ENCODE results near the gene CDH22.

CDH22 gene

DNA sequence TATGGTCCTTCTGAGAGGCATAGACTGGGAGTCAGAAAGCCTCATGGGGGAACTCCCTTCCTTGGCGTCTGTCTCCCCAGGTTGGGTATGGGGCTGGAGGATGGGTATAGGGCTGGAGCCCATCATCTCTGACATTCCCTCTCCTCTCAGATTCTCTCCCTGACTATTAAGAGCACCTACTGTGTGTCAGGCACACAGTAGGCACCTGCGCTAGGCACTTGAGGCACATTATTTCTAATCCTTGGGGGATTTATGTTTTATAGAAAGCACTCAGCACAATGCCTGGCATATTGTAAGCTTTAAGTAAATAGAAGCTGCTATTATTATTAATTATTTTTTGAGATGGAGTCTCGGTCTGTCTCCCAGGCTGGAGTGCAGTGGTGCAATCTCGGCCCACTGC is 113.9 kb downstream of the CDH22 start:
- no peaks in the 10 kb centered on the region for H3K4me1 ChIP-seq (ENCODE audit: control insufficient read depth in 1 of 2, insufficient read depth in 1 of 2, low read depth in 1 of 2, low read length in 1 of 2)
- H3K36me3 ChIP-seq, result no peaks in the 10 kb centered on the region
- no peak overlapping the region for H3K4me3 ChIP-seq (ENCODE audit: low read depth in 1 of 2, low read length in 1 of 2)
- no peaks in the 10 kb centered on the region for H3K9me3 ChIP-seq
- peaks cover 70% of the 10 kb centered on the region for H3K27me3 ChIP-seq
- TF ChIP-seq, protein P1, sequence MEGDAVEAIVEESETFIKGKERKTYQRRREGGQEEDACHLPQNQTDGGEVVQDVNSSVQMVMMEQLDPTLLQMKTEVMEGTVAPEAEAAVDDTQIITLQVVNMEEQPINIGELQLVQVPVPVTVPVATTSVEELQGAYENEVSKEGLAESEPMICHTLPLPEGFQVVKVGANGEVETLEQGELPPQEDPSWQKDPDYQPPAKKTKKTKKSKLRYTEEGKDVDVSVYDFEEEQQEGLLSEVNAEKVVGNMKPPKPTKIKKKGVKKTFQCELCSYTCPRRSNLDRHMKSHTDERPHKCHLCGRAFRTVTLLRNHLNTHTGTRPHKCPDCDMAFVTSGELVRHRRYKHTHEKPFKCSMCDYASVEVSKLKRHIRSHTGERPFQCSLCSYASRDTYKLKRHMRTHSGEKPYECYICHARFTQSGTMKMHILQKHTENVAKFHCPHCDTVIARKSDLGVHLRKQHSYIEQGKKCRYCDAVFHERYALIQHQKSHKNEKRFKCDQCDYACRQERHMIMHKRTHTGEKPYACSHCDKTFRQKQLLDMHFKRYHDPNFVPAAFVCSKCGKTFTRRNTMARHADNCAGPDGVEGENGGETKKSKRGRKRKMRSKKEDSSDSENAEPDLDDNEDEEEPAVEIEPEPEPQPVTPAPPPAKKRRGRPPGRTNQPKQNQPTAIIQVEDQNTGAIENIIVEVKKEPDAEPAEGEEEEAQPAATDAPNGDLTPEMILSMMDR (IDR thresholded peaks at IDR 0.05), result no peak
- no peak overlapping the region for H3K27ac ChIP-seq

DNA sequence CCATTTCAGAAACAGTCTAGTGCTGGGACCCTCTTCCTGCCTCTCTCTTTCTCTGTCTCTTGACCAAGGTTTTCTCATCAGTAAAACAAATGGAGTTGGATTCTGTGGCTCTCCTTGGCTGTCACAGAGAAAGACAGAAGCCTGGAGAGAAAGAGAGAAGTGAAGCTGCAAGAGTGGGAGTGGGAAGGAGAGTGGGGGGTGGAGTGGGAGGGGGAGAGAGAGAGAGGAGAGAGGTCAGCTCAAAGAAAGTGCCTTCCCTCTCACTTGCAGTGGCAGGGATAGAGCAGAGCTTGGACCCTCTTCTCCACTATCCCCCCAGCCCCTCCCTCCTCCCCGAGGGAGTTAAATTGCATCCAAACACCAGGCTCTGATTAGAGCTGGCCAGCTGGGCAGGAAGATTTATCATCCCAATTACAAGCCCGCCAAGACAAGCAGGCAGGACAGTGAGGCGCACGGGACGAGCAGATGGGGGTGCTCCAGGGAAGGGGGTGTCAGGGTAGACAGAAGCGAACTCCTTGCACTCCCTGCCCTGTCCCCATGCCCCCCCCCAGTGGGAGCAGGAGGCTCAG is 115.8 kb downstream of the CDH22 start:
- Histone ChIP-seq H3K27me3 (peaks cover 60% of the 10 kb centered on the region), H3K4me3 (ENCODE audit: low read depth in 1 of 2, low read length in 1 of 2) (no peak overlapping the region), H3K27ac (no peak overlapping the region), H3K4me1 (ENCODE audit: control insufficient read depth in 1 of 2, insufficient read depth in 1 of 2, low read depth in 1 of 2, low read length in 1 of 2) (no peaks in the 10 kb centered on the region), H3K36me3 (no peaks in the 10 kb centered on the region), H3K9me3 (no peaks in the 10 kb centered on the region)
- TF ChIP-seq, protein P1 (IDR thresholded peaks at IDR 0.05), result no peak

DNA sequence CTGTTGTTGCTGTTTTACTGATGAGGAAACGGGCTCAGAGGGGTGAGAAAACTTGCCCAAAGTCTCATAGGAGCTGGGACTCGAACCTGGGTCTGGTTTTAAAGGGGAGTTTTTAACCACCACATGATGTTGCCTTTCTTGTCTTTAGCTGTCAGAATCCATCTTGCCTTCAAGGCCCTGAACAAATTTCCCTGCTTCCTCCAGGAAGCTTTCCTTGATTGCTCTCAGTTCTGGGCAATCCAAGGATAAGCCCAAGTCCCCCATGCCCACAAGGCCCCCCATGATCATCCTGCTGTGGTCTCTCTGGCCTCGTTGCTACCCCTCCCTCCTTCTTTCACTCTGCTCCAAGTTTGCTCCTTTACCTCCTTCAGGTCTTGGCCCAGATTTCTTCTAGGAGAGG is 116.7 kb downstream of the CDH22 start:
- no peaks in the 10 kb centered on the region for H3K9me3 ChIP-seq
- TF ChIP-seq, protein P1 (IDR thresholded peaks at IDR 0.05), result no peak
- no peaks in the 10 kb centered on the region for H3K36me3 ChIP-seq
- H3K27ac ChIP-seq, result no peak overlapping the region
- no peaks in the 10 kb centered on the region for H3K4me1 ChIP-seq (ENCODE audit: control insufficient read depth in 1 of 2, insufficient read depth in 1 of 2, low read depth in 1 of 2, low read length in 1 of 2)
- peaks cover 54% of the 10 kb centered on the region for H3K27me3 ChIP-seq
- H3K4me3 ChIP-seq (ENCODE audit: low read depth in 1 of 2, low read length in 1 of 2), result no peak overlapping the region

DNA sequence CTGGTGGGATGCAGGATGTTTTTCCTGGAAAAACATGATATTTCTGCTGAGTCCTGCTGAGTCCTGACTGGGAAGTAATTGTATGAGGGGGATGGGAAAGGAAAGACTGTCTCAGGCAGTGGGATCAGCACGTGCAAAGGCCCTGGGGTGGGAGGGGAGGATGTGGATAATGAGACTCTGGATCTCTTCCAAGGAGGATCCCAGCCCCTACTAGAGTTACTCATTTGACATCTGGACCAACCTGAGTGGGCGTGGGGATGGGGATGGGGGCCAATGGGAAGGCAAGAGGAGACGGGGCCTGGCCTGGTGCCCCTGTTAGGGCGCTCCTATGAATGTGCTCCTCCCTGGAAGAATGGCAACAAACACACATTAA is 117.1 kb downstream of the CDH22 start:
- Histone ChIP-seq H3K36me3 (no peaks in the 10 kb centered on the region), H3K4me1 (ENCODE audit: control insufficient read depth in 1 of 2, insufficient read depth in 1 of 2, low read depth in 1 of 2, low read length in 1 of 2) (no peaks in the 10 kb centered on the region), H3K9me3 (no peaks in the 10 kb centered on the region), H3K4me3 (ENCODE audit: low read depth in 1 of 2, low read length in 1 of 2) (no peak overlapping the region), H3K27me3 (peaks cover 49% of the 10 kb centered on the region), H3K27ac (no peak overlapping the region)
- TF ChIP-seq, protein P1 (IDR thresholded peaks at IDR 0.05), result no peak

DNA sequence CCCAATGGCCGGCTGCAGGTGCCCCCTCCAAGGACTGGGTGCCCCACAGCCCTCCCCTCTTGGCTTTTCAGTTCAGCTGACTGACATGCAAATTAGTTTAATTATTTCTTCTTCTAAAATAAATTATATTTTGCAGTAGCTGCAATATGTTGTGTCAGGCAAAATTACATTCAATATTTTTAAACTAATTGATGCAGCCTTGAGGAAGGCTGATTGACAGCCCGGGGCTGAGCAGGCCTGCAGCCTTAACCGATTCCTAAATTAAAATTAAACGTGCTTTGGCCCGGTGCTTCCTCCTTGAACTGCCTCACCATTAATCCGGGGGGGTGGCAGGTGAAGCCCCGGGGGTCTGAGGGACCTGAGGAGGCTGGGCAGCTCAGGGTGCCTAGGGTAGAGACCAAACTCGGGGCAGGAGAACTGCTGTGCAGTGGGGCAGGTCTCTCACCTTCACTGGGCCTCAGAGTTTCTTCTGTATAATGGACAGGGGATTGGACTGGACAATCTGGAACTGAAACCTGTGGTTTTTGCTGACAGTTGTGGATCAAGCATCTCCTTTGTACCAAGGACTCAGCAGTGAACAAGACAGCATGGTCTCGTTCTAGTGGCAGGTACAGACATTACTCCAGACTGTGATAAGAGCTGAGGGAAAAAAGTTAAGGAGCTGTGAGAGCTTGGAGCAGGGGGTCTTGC is 117.7 kb downstream of the CDH22 start:
- no peaks in the 10 kb centered on the region for H3K36me3 ChIP-seq
- TF ChIP-seq, protein P1 (IDR thresholded peaks at IDR 0.05), result no peak
- H3K4me3 ChIP-seq (ENCODE audit: low read depth in 1 of 2, low read length in 1 of 2), result no peak overlapping the region
- no peaks in the 10 kb centered on the region for H3K4me1 ChIP-seq (ENCODE audit: control insufficient read depth in 1 of 2, insufficient read depth in 1 of 2, low read depth in 1 of 2, low read length in 1 of 2)
- H3K27me3 ChIP-seq, result peaks cover 47% of the 10 kb centered on the region
- no peaks in the 10 kb centered on the region for H3K9me3 ChIP-seq
- H3K27ac ChIP-seq, result no peak overlapping the region

All from neutrophil (primary cell).